SIG-M5 treated with dmso at 0.1 percent for 504 hours (cell line): ENCODE measurements around the gene PPP1R9B.
A peak's percentile ranks its signal among the peaks of the same experiment; 100 is the strongest.

Source experiments
- DNase-seq: peaks from one replicate; lab custom pipeline; 2025; ENCODE audit not compliant: unreplicated experiment; lab: John Stamatoyannopoulos, UW

The PPP1R9B gene, protein sequence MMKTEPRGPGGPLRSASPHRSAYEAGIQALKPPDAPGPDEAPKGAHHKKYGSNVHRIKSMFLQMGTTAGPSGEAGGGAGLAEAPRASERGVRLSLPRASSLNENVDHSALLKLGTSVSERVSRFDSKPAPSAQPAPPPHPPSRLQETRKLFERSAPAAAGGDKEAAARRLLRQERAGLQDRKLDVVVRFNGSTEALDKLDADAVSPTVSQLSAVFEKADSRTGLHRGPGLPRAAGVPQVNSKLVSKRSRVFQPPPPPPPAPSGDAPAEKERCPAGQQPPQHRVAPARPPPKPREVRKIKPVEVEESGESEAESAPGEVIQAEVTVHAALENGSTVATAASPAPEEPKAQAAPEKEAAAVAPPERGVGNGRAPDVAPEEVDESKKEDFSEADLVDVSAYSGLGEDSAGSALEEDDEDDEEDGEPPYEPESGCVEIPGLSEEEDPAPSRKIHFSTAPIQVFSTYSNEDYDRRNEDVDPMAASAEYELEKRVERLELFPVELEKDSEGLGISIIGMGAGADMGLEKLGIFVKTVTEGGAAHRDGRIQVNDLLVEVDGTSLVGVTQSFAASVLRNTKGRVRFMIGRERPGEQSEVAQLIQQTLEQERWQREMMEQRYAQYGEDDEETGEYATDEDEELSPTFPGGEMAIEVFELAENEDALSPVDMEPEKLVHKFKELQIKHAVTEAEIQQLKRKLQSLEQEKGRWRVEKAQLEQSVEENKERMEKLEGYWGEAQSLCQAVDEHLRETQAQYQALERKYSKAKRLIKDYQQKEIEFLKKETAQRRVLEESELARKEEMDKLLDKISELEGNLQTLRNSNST

DNA sequence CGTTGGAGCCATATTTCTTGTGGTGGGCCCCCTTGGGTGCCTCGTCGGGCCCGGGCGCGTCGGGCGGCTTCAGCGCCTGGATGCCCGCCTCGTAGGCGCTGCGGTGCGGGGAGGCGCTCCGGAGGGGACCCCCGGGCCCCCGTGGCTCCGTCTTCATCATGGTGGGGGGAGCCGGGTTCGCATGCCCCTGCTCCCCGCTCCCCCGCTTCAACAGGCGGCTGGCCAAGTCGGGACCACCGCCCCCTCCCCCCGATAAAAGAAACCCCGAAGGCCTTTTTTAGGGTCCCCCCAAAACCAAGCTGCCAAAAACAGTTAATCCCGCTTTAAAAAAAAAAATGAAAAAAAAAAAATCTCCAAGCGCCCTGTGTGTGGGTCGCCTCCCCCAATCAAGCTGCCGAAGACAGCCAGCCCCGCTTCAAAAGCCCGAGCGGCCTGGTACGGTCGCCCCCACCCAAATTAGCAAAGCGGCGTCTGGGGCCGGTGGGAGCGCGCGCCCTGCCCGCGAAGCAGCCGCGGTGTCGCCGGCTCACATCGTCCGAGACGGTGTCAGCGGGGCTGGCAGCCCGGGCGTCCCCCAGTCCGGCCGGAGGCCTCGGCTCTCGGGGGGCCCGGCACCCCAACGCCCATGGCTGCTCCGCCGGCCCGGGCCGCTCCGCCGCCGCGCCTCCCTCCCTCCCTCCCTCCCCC lies at the start of gene PPP1R9B:
PPP1R9B (minus strand) TSS at position 324 of the 687 bp plus-strand sequence; CDS start at position 160, 164 bp downstream.
- DNase-seq, result no peak

DNA sequence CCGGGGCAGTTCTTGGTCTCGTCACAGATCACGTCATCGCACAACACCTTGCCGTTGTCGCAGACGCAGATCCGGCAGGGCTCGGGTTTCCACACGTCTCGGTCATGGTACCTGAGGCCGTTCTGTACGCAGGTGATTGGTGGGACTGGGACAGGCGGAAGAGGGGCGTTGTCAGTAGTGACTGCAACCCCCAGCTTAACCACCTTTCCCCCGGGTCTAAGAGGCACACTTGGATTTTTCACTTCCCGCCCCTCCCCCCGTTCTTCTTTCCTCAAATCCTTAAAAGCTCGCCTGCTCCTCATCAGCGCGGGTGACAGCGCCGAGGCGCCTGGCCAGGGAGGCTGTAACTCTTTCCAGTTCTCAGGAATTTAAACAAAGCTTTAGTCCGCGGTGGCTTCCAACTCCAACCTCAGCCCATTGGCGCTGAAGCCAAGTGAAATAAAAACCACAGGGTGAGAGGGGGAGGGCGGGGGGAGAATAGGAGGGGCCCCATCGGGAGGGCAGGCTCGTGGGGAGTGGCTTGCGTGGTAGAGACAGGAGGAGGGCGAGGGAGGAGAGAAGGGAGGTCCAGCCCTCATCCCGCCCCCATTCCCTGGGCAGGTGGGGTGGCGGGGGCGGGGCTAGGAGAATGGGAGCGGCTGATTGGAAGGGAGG lies 49.5 kb upstream of the PPP1R9B start:
- DNase-seq, result peak; percentile 82

DNA sequence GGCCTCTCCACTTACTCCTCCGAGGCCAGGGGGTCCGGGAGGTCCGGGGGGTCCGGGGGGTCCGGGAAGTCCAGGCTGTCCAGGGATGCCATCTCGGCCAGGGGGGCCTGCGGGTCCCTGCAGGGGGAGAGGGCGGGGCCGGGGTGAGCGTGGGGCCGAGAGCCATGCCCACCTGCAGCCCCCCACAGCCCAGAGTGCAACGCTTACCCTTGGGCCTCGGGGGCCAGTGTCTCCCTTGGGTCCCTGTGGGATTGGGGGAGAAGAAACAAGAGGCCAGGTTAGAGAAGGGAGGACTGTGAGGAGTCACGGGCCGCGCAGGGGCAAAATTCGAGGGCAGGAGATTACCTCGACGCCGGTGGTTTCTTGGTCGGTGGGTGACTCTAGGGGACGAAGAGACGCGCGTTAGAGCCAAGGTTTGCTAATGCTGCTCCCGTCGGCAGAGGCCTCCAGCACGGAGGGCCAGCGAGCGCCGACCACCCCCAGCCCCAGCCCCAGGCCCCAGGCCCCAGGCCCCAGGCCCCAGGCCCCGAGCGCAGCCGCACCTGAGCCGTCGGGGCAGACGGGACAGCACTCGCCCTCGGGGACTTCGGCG lies 48.8 kb upstream of the PPP1R9B start:
- DNase-seq, result no peak

DNA sequence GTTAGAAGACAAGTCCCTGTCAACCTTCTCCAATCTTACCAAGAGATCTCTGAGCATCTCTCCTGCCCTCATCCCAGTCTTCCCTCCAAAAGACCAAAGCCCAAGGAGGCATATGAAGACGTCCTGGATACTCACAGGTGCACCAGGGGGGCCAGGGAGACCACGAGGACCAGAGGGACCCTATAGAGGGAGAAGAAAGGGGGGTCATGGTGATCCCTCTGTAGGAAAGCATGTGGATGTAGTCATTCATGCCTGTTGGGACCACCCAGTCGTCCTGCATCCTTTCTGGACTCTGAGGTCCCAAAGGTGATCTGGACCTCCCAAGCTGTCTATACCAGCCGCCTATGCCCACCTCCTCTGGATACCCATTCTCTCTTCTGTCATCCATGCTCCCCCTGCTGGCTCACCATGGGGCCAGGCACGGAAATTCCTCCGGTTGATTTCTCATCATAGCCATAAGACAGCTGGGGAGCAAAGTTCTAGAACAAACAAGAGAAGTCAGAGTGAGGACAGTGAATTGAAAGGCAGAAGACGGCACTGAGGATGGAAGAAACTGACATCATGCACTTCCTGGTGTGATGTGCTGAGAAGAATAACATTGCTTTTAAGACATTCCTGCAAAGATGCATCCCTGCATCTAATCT lies 47.7 kb upstream of the PPP1R9B start:
- DNase-seq, result peak; percentile 67

DNA sequence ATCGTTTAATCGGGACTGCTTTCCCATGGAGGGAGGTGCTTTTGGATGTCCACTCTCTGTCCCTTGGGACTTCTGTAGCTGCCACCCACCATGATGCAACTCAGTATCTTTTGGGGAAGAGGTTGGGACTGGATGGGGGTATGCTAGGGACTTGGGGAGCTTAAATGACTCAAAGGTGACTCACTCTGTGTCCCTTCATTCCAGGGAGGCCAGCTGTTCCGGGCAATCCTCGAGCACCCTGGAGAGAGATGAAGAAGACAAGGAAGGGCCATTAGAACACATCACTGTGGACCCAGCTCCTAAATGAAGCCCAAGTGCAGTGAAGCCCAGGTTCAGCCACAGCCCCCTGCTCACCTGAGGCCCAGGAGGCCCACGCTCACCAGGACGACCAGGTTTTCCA lies 46.3 kb upstream of the PPP1R9B start:
- DNase-seq, result no peak

DNA sequence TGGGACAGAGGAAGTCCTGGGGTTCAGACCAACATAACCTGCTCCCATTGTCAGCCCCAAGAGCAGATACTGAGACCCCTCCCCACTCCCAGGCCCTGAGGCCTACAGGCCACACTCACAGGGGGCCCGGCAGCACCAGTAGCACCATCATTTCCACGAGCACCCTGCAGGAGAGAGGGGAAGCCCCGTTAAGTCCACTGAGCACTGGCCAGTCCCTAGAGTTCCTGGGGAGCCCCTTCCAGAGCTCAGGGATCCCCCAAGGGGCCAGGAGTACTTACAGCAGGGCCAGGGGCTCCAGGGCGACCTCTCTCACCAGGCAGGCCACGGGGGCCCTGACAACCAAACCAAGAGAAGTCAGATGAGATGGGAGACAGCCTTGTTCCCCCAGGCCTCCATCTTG lies 45.6 kb upstream of the PPP1R9B start:
- DNase-seq, result no peak

DNA sequence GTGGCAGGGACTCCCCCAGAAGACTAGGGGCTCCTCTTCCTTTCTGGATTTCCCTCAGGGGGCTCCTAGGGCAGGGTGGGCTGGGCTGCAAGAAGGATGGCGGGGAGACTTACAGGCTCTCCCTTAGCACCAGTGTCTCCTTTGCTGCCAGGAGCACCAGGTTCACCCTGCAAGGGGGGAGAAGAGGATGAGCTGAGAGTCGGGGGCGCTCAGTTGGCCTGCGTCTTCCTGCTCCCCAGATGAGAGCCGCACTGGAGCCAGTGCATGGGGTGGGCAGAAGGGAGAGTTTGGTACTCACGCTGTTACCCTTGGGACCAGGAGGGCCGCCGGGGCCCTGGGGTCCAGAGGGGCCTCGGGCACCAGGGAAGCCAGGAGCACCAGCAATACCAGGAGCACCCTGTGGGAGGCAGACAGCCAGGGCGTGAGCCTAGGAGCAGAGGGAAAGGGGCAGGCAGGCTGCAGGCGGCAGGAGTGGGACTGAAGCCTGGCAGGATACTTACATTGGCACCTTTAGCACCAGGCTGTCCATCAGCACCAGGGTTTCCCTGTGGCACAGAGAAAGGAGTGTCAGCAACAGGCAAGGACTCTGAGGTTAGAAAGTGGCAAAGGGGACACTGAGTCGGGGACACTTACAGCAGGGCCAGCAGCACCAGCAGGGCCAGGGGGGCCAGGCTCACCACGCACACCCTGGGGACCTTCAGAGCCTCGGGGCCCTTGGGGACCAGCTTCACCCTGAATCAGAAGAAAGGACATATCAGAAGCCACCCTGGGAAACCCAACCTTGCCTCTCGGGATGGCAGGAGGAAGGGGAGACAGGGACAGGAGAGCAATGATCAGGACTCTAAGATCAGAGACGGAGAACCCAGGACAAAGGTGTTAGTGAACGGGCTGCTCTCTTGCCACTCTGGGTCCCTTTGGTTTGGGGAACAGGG lies 44.7 kb upstream of the PPP1R9B start:
- DNase-seq, result no peak

DNA sequence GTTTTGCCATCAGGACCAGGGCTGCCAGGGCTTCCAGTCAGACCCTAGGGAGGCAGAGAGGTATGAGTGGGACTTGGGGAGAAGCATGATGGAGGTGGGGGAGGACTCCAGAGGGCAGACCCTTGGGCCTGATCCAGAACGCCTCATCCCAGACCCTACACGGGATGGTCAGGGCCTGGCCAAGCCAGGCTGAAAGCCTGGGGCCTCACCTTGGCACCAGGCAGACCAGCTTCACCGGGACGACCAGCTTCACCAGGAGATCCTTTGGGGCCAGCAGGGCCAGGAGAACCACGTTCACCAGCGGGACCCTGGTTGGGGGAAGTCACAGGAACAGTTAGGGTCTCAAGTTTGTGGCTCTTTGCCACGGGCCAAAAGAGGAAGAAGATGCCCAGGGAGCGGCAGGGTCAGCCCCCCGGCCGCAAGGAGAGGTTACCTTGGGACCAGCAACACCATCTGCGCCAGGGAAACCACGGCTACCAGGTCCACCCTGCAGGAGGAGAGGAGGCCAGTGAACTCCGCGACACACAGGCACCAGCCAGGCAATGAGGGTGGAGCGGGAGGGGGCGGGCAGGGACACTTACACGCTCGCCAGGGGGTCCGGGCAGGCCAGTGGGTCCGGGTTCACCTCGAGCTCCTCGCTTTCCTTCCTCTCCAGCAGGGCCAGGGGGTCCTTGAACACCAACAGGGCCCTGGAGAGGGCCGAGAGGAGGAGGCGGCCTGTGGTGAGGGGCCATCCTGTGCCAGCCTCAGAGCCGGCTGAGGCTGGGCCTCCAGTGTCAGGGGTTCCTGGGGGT lies 43.9 kb upstream of the PPP1R9B start:
- DNase-seq, result no peak

DNA sequence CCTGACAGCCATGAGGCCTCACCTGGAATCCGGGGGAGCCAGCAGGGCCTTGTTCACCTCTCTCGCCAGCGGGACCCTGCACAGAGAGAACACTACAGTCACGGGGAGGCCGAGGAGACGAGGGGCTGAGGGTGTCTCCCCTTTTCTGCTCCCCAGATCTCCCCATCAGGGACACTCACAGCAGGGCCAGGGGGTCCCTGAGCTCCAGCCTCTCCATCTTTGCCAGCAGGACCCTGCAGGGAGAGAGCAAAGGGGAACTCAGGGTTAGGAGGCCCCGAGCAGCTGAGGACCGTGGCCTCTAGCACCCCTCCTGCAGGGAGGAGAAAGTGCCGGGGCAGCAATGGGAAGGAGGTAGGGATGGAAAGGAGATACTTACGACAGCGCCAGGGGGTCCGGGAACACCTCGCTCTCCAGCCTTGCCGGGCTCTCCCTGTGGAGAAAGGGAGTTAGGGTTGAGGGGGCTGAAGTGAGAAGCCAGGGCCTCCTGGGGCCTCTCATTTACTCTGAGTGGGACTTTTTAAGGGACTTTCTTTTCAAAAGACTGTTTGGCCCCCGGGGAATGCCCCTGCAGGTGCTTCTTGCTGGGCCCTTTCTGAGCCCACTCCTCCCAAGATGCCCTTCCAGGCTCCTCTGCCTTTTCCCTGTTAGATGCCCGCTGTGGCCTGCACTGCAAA lies 42.3 kb upstream of the PPP1R9B start:
- no peak for DNase-seq

DNA sequence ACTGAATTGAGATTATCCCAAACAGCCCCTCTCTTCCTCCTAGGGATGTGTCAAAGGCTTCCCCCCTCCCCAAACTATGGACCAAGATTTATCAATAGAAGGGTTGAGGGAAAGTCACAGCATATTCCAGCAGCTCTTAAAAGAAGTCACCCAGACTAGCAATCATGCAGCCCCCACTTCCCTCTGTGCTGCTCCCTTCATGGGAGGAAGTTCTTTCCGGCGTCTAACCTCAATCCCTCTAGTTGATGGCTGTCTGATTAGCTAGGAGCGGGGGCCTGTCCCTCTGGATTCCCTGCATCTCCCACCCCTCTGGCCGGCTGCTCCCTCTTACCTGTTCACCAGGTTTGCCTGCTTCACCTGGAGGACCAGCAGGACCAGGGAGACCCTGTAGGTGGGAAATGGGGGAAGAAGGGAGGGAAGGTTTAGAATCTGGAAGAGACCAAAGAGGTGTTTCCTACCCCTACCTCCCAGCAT lies 41.7 kb upstream of the PPP1R9B start:
- DNase-seq, result no peak

DNA sequence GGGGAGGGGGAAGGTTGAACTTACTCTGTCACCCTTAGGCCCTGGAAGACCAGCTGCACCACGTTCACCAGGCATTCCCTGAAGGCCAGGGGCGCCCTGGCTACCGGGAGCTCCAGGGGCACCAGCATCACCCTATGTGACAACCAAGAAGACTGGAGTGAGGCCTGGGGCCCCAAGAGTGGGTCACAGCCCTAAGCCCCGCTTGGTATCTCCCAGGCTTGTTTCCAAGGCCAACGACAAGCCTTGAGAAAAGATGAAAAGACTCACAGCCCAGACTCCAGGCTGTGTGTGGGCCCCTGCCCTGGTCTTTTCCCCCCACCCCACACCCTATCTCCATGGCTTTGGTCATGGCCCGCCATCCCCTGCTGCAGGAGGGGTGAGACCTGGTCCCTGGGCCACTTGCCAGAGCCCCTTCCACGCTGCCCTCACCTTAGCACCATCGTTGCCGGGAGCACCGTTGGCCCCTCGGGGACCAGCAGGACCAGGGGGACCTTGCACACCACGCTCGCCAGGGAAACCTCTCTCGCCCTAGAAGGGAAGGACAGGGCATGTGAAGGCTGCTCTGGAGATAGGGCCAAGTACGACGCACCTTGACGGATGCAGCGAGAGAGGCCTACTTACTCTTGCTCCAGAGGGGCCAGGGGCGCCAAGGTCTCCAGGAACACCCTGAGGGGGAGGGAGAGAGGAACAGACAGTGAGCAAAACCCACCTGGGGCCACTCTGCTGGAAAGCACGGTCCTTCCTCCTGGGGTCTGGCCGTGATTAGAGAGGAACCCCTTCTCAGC lies 41.1 kb upstream of the PPP1R9B start:
- DNase-seq, result no peak

DNA sequence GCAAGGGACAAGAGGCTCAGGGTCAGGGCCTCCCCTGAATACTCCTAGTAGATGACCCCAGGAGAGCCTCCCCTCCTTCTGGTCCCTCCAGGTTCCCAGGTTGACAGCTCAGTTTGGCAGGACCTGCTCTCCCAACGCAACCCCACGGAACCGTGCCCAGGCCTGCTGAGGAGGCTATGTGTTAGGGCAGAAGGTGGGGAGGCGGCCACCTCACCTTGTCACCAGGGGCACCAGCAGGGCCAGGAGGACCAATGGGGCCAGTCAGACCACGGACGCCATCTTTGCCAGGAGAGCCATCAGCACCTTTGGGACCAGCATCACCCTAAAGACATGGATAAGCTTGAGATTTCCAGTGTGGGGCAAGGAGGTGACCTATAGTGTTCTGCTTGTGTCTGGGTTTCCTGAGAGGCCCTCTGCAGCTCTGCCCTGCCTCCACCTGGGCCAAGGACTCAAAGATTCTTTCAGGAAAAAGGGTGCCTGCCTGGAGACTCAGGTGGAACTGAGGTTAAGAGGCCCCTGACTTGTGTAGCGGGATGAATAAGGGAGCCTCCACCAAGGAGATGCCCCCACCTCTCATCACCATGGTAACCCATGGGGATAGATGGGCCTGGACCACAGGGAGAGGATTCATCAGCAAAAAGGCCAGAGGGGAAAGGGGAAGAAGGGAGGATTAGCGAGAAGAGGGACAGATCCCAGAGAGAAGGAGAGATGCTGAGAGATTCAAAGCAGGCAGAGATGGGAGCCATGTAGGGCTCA lies 40.3 kb upstream of the PPP1R9B start:
- no peak for DNase-seq

DNA sequence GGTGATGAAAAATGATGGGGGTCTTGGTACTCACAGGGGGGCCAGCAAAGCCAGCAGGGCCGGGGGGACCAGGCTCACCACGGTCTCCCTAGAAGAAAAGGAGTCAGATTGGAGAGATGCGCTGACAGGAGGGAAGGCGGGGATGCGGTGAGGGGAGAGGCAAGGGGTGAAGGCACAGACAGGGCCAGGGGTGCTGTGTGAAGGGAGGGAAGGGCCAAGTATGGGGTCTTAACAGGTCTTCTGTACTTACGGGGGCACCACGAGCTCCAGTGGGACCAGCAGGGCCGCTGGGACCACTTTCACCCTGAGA lies 39.8 kb upstream of the PPP1R9B start:
- DNase-seq, result no peak

DNA sequence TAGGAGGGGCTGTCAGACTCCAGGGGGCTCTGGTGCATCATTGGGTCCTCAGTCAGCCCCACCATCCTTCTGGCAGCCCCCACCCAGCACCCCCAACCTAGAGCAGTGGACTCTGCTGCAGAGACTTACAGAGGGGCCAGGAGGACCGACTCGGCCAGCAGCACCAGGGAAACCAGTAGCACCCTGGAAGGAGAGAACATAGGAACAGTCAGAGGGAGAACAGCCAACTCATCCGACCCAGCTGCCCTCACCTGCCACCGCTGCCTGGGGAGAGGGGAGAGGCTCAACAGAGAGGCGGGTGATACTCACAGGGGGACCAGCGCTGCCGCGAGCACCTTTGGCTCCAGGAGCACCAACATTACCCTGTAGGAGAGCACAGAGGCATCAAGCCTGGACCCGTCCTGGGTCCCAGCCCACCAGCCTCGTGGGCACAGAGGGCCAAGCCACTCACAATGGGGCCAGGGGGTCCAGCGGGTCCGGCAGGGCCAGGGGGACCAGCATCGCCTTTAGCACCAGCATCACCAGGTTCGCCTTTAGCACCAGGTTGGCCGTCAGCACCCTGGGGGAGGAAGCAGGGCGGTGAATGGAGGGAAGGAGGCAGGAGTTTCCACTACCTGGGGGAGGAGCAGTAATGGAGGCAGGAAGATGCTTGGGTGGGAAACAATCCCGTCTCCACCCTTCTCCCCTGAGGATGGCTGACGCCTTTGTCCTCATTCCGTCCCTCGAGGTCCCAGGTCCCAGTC lies 39.2 kb upstream of the PPP1R9B start:
- DNase-seq, result no peak

DNA sequence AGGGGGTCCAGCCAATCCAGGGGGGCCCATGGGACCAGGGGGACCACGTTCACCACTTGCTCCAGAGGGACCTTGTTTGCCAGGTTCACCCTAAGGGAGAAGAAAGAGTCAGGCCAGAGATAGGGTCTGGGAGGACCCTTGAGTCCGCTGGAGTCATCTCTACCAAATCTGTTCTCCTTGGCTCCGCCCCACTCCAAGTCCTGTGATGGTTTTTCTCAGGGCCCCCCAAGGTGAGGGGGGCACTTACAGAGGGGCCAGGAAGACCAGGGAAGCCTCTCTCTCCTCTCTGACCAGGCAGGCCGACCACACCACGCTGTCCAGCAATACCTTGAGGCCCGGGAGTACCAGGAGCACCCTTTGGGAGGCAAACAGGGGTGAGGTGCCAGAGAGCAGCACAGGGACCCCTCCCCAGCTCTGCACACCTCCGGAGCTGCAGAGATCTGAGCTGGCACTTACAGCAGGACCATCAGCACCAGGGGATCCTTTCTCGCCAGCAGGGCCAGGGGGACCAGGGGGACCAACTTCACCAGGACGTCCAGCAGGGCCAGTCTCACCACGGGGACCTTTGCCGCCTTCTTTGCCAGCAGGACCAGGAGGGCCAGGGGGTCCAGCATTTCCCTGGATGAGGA lies 38.6 kb upstream of the PPP1R9B start:
- no peak for DNase-seq
